Stomach (tissue), 9 donors: ENCODE measurements around the gene USHBP1. TPM values are rescaled to one million over a fixed set of nuclear protein-coding genes. Genes with fewer than 3 reads are reported as not detected.
"Not testable (repeated sequence)": the region's sequence is repeated elsewhere in the genome, so short reads cannot be mapped to it uniquely, and the experiment has no call there.

Experiments used
- DNase-seq, 2 donors: peaks; one replicate each; pipeline versions ENCODE4 v3.0.0 to v3.0.0-alpha.2; 2013 to 2019
- H3K27ac ChIP-seq, 5 donors: fragments of 200-600 bp in 4 of 5; sonication (generic) in 4 of 5; one replicate each; pipeline ENCODE4 v1.5.1; 2013 to 2019; ENCODE audit warnings: mild to moderate bottlenecking in 1 of 5, moderate library complexity in 1 of 5
- H3K27me3 ChIP-seq, 3 donors: fragments of 200-600 bp; sonication (generic); one replicate each; pipeline ENCODE4 v1.5.1; 2017 to 2019; ENCODE audit warnings: mixed run types in 1 of 3
- H3K36me3 ChIP-seq, 4 donors: fragments of 200-600 bp; sonication (generic); 1 replicate in 3 of 4; 2 replicates in 1 of 4; pipeline ENCODE4 v1.5.1; 2016 to 2019
- H3K4me1 ChIP-seq, 4 donors: fragments of 200-600 bp; sonication (generic); one replicate each; pipeline ENCODE4 v1.5.1; 2016 to 2019
- H3K4me3 ChIP-seq, 4 donors: fragments of 200-600 bp; sonication (generic) in 3 of 4; one replicate each; pipeline ENCODE4 v1.5.1; 2016 to 2019; ENCODE audit warnings: mild to moderate bottlenecking in 1 of 4
- H3K9me3 ChIP-seq, 4 donors: fragments of 200-600 bp; sonication (generic); one replicate each; pipeline ENCODE4 v1.5.1; 2016 to 2019
- EP300 ChIP-seq: sonication (generic); formaldehyde crosslinking; IDR thresholded peaks from one replicate; pipeline ENCODE4 v1.6.1; 2017; ENCODE audit warnings: antibody characterized with exemption
- POLR2A ChIP-seq, 4 donors: fragments of 450-650 bp; IDR thresholded peaks; one replicate each; pipeline ENCODE4 v1.6.1; 2016; ENCODE audit warnings: antibody characterized with exemption in 4 of 4, control low read depth in 2 of 4, mild to moderate bottlenecking in 1 of 4, moderate library complexity in 1 of 4
- POLR2AphosphoS5 ChIP-seq, 3 donors: sonication (generic); formaldehyde crosslinking; IDR thresholded peaks; one replicate each; pipeline ENCODE4 v1.6.1; 2016; ENCODE audit warnings: antibody characterized with exemption in 3 of 3
- WGBS, 5 donors: extraction: QIAGEN DNeasy Blood & Tissue Kit in 3 of 5; methylation state at CpG; one replicate each; pipeline versions ENCODE4 v1.1.5 to v1.1.7; 2013 to 2018; 5-methylcytosine and 5-hydroxymethylcytosine counted together
- intact Hi-C: fragments of 100-400 bp; cut with DNase I; formaldehyde crosslinking; loops from one replicate; pipeline ENCODE4 v1.15.1; 2023; ENCODE audit warnings: low total_unique reads
- polyA plus RNA-seq, 3 donors: library from polyadenylated mRNA; stranded (reverse); fragments of 200-250 nt; gene quantifications; one replicate each; pipeline ENCODE4 v1.2.3, GENCODE V29; 2013
- total RNA-seq, 5 donors: library from RNA; depleted of rRNA; stranded (reverse); fragments of >200 nt; gene quantifications; one replicate each; pipeline versions ENCODE4 v1.1.0 to v1.2.3, GENCODE V29; 2014 to 2016
- TF ChIP-seq, protein P1 (sequence below), 7 experiments: fragments of 450-650 bp in 4 of 7; fragments of 200-600 bp in 3 of 7; sonication (generic) in 3 of 7; IDR thresholded peaks; one replicate each; pipeline ENCODE4 v1.5.1; 2016 to 2019; ENCODE audit warnings: antibody characterized with exemption in 7 of 7, control low read depth in 2 of 7, mild to moderate bottlenecking in 1 of 7
- donor health status: healthy with polysubstance abuse.
- donor health status: Bipolar disorder and iron deficiency.
- donor health status: healthy.

The USHBP1 gene
- total and polyA plus RNA-seq, 8 donors: 2.1 to 7.7 (median 3.8) TPM; not detected in 2

DNA sequence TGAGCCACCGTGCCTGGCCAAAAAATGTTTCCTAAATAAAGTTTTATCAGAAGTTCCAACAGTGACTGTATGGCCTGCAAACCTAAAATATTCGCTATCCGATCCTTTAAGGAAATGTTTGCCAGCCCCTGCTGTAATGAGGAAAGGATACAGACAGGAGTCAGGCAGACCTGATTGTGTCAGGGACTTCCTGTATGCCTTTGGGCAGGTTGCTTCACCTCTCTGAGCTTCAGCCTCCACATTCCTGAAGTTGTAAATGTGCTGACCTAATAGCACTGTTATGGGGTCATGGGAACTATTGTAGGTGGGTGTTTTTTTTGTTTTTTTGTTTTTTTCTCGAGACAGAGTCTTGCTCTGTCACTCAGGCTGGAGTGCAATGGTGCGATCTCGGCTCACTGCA, 32.4 kb upstream of the USHBP1 start:
- Histone ChIP-seq H3K9me3 (peaks cover 0 to 5% (median 0%) of the 10 kb centered on the region in 4 donors), H3K36me3 (peaks cover 0 to 44% (median 24%) of the 10 kb centered on the region in 4 donors), H3K4me1 (peaks cover 0 to 41% (median 25%) of the 10 kb centered on the region in 4 donors), H3K27me3 (no peaks in the 10 kb centered on the region), H3K27ac (no peak overlapping the region), H3K4me3 (no peak overlapping the region)
- intact Hi-C loops: no loop called here
- WGBS, 5 donors: 83 to 94% (median 92%) methylated on average over 6 of the region's 6 CpGs
- TF ChIP-seq, protein P1, sequence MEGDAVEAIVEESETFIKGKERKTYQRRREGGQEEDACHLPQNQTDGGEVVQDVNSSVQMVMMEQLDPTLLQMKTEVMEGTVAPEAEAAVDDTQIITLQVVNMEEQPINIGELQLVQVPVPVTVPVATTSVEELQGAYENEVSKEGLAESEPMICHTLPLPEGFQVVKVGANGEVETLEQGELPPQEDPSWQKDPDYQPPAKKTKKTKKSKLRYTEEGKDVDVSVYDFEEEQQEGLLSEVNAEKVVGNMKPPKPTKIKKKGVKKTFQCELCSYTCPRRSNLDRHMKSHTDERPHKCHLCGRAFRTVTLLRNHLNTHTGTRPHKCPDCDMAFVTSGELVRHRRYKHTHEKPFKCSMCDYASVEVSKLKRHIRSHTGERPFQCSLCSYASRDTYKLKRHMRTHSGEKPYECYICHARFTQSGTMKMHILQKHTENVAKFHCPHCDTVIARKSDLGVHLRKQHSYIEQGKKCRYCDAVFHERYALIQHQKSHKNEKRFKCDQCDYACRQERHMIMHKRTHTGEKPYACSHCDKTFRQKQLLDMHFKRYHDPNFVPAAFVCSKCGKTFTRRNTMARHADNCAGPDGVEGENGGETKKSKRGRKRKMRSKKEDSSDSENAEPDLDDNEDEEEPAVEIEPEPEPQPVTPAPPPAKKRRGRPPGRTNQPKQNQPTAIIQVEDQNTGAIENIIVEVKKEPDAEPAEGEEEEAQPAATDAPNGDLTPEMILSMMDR (IDR thresholded peaks at IDR 0.05): no peak
- TF ChIP-seq EP300: no peak
- TF ChIP-seq POLR2AphosphoS5 (IDR thresholded peaks at IDR 0.05): no peak
- no peak for TF ChIP-seq POLR2A (IDR thresholded peaks at IDR 0.05)
- no peak for DNase-seq

DNA sequence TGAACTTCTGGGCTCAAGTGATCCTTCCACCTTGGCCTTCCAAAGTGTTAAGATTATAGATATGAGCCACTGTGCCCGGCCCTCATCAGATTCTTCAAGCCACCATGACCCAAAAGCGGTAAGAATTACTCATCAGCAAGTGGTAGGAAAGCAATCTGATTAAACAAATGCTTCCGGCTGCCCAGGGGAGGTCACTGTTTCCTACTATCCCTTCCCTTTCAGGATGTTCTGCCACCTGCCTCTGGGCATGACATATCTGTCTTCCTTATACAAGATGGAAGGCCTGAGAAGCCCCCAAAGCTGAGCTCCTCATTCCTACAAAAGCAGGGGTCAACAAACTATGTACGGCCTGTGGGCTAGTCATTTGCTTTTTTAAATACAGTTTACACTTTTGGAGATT, 31.7 kb upstream of the USHBP1 start:
- intact Hi-C loops: no loop called here
- Histone ChIP-seq H3K27me3 (no peaks in the 10 kb centered on the region), H3K4me3 (no peak overlapping the region), H3K36me3 (peaks cover 0 to 41% (median 24%) of the 10 kb centered on the region in 4 donors), H3K9me3 (peaks cover 0 to 5% (median 0%) of the 10 kb centered on the region in 4 donors), H3K4me1 (peaks cover 0 to 37% (median 24%) of the 10 kb centered on the region in 4 donors), H3K27ac (no peak overlapping the region)
- 43 to 60% (median 51%) methylated on average over 4 of the region's 4 CpGs for WGBS, 5 donors
- TF ChIP-seq POLR2AphosphoS5 (IDR thresholded peaks at IDR 0.05) (no peak), EP300 (no peak), POLR2A (IDR thresholded peaks at IDR 0.05) (no peak)
- TF ChIP-seq, protein P1 (IDR thresholded peaks at IDR 0.05): no peak
- no peak for DNase-seq

DNA sequence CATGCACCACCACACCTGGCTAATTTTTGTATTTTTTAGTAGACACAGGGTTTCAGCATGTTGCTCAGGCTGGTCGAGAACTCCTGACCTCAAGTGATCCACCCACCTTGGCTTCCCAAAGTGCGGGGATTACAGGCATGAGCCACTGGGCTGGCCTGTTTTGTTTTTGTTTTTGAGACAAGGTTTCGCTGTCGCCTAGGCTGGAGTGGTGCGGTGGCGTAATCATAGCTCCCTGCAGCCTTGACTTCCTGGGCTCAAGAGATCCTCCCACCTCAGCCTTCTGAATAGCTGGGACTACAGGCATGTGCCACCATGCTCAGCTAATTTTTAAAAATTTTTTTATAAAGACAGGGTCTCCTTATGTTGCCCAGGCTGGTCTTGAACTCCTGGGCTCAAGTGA, 31.0 kb upstream of the USHBP1 start:
- peaks cover 0 to 30% (median 21%) of the 10 kb centered on the region in 4 donors for H3K4me1 ChIP-seq
- H3K27ac ChIP-seq, H3K27me3 ChIP-seq, H3K9me3 ChIP-seq, DNase-seq, intact Hi-C loops, H3K4me3 ChIP-seq: not testable (repeated sequence)
- WGBS, 5 donors: 93 to 98% (median 96%) methylated on average over 6 of the region's 6 CpGs
- peaks cover 0 to 34% (median 19%) of the 10 kb centered on the region in 4 donors for H3K36me3 ChIP-seq

DNA sequence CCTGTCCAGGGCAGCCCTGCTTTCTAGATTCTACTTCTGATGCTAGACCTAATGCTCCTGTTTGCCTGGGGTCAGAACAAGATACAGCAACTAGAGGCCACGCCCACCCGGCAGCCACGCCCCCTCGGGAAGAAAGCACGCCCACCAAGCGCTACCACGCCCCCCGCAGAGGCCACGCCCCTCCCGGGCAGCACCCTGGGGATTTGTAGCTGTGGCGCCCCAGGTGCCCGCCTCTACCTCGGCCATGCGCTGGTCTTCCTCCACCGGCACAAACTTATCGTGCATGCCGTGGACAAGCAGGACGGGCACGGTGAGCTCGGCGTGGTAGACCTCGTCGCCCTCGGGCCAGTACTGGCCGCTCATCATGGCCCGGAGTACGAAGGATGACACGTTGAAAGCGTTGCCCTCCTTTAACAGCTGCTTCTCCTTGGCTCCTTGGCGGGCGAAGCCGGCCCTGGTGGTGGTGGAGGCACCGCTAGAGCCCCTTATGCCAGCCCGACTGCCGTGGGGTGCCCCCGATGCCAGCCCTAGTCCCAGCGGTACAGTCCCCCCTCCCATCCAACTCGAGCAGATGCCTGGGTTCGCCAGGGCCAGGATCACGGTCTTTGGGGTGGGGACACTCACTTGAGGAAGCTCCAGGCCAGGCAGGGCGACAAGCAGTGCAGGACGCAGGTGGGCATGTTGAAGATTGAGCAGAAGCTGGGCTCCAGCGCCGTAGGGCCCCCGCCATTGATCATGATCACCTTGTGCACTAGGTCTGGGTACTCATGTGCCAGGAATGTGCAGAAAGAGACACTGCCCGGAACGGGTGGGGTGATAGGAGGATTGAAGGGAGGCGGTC, 29.7 kb upstream of the USHBP1 start:
- DNase-seq: no peak
- no peak overlapping the region for H3K27ac ChIP-seq
- H3K27me3 ChIP-seq: no peaks in the 10 kb centered on the region
- H3K36me3 ChIP-seq: peaks cover 0 to 26% (median 13%) of the 10 kb centered on the region in 4 donors
- no peak overlapping the region for H3K4me3 ChIP-seq
- 77 to 81% (median 80%) methylated on average over 41 to 48 of the region's 48 CpGs for WGBS, 5 donors
- H3K9me3 ChIP-seq: peaks cover 0 to 5% (median 0%) of the 10 kb centered on the region in 4 donors
- H3K4me1 ChIP-seq: peaks cover 0 to 30% (median 23%) of the 10 kb centered on the region in 4 donors
- intact Hi-C loops: no loop called here
- no peak for TF ChIP-seq POLR2AphosphoS5 (IDR thresholded peaks at IDR 0.05)
- TF ChIP-seq POLR2A (IDR thresholded peaks at IDR 0.05): no peak
- TF ChIP-seq EP300: no peak
- TF ChIP-seq, protein P1 (IDR thresholded peaks at IDR 0.05): no peak

DNA sequence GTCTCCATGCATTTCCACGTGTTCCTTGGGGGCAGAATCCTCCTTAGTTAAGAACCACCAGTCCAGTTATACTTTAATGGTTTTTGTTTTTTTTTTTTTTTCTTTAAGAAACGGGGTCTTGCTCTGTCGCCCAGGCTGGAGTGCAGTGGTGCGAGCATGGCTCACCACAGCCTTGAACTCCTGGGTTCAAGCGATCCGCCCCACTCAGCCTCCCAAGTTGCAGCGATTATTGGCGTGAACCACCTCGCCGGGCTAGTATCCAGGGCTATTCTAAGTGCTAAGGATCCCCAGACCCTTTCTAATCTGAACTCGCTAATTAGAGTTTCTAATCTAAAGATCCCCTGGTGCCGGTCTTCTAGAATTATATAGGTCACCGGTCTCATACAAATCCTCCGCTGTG, 29.1 kb upstream of the USHBP1 start:
- Histone ChIP-seq H3K4me3 (no peak overlapping the region), H3K4me1 (peaks cover 0 to 34% (median 23%) of the 10 kb centered on the region in 4 donors), H3K27me3 (peaks cover 0 to 5% (median 2%) of the 10 kb centered on the region in 3 donors), H3K36me3 (peaks cover 0 to 22% (median 11%) of the 10 kb centered on the region in 4 donors), H3K9me3 (peaks cover 0 to 5% (median 0%) of the 10 kb centered on the region in 4 donors), H3K27ac (peak overlapping the region in 1 of 5 donors; percentile 70)
- DNase-seq: no peak
- intact Hi-C loops: no loop called here
- TF ChIP-seq POLR2A (IDR thresholded peaks at IDR 0.05) (no peak), EP300 (no peak), POLR2AphosphoS5 (IDR thresholded peaks at IDR 0.05) (no peak)
- TF ChIP-seq, protein P1 (IDR thresholded peaks at IDR 0.05): no peak
- 87 to 94% (median 89%) methylated on average over 14 of the region's 14 CpGs for WGBS, 5 donors
